ENCODE results near the gene SMOC2.
"Not testable (repeated sequence)": the region's sequence is repeated elsewhere in the genome, so short reads cannot be mapped to it uniquely, and the experiment has no call there.

SMOC2 gene

GRCh38 chr6:168536665-168537539 lies 95.9 kb downstream of the SMOC2 start:
- H3K4me3 ChIP-seq (ENCODE audit: low read depth in 1 of 2, low read length in 2 of 2) = no peak overlapping the region
- no peak overlapping the region for H3K9ac ChIP-seq (ENCODE audit: low read length)
- no peaks in the 10 kb centered on the region for H3K9me3 ChIP-seq (ENCODE audit: low read length)
- H3K27me3 ChIP-seq (ENCODE audit: control insufficient read depth in 1 of 2, insufficient read depth in 2 of 2, low read length in 2 of 2) = no peaks in the 10 kb centered on the region
- no peak overlapping the region for H3K27ac ChIP-seq (ENCODE audit: low read depth, low read length)
- no peaks in the 10 kb centered on the region for H3K36me3 ChIP-seq (ENCODE audit: insufficient read depth, low read length)
- H3K4me1 ChIP-seq (ENCODE audit: insufficient read depth, low read length) = no peaks in the 10 kb centered on the region

DNA sequence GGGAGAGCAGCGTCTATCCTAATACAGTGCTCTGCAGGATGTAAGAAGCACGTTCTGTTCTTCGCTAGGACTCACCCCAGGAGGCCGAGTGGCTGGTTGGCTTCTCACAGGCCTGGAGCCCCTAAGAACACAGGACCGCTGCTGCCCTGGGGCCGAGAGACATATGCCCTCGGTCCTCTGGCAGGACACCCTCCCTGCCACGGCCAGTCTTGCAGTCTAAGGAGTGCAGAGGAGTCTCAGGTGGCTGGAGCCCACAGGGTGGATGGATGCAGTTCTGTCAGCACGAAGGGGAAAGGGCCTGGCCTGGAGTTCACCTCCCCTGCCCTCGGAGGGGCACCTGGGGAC lies 96.5 kb downstream of the SMOC2 start:
- no peak overlapping the region for H3K9ac ChIP-seq (ENCODE audit: low read length)
- no peaks in the 10 kb centered on the region for H3K9me3 ChIP-seq (ENCODE audit: low read length)
- no peaks in the 10 kb centered on the region for H3K36me3 ChIP-seq (ENCODE audit: insufficient read depth, low read length)
- H3K27ac ChIP-seq (ENCODE audit: low read depth, low read length) = no peak overlapping the region
- H3K4me1 ChIP-seq (ENCODE audit: insufficient read depth, low read length) = no peaks in the 10 kb centered on the region
- H3K27me3 ChIP-seq (ENCODE audit: control insufficient read depth in 1 of 2, insufficient read depth in 2 of 2, low read length in 2 of 2) = no peaks in the 10 kb centered on the region
- H3K4me3 ChIP-seq (ENCODE audit: low read depth in 1 of 2, low read length in 2 of 2) = no peak overlapping the region

DNA sequence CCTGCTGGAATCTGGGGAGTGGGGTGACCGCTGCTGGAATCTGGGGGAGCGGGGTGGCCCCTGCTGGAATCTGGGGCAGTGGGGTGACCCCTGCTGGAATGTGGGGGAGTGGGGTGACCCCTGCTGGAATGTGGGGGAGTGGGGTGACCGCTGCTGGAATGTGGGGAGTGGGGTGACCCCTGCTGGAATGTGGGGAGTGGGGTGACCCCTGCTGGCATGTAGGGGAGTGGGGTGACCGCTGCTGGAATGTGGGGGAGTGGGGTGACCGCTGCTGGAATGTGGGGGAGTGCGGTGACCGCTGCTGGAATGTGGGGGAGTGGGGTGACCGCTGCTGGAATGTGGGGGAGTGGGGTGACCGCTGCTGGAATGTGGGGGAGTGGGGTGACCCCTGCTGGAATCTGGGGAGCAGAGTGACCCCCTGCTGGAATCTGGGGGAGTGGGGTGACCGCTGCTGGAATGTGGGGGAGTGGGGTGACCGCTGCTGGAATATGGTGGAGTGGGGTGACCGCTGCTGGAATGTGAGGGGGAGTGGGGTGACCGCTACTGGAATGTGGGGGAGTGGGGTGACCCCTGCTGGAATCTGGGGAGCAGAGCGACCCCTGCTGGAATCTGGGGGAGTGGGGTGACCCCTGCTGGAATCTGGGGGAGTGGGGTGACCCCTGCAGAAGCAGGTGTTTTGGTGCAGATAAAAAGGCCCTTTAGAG lies 97.4 kb downstream of the SMOC2 start:
- H3K27ac ChIP-seq (ENCODE audit: low read depth, low read length); H3K4me3 ChIP-seq (ENCODE audit: low read depth in 1 of 2, low read length in 2 of 2); H3K36me3 ChIP-seq (ENCODE audit: insufficient read depth, low read length); H3K9me3 ChIP-seq (ENCODE audit: low read length); H3K4me1 ChIP-seq (ENCODE audit: insufficient read depth, low read length); H3K9ac ChIP-seq (ENCODE audit: low read length); H3K27me3 ChIP-seq (ENCODE audit: control insufficient read depth in 1 of 2, insufficient read depth in 2 of 2, low read length in 2 of 2): not testable (repeated sequence)

- Histone ChIP-seq H3K4me1 (ENCODE audit: insufficient read depth, low read length) (no peaks in the 10 kb centered on the region), H3K9me3 (ENCODE audit: low read length) (no peaks in the 10 kb centered on the region), H3K27me3 (ENCODE audit: control insufficient read depth in 1 of 2, insufficient read depth in 2 of 2, low read length in 2 of 2) (no peaks in the 10 kb centered on the region), H3K9ac (ENCODE audit: low read length) (no peak overlapping the region), H3K27ac (ENCODE audit: low read depth, low read length) (no peak overlapping the region), H3K36me3 (ENCODE audit: insufficient read depth, low read length) (peaks cover 4% of the 10 kb centered on the region), H3K4me3 (ENCODE audit: low read depth in 1 of 2, low read length in 2 of 2) (no peak overlapping the region)
These were observed 98.2 kb downstream of the SMOC2 start for GRCh38 chr6:168538892-168539811.

GRCh38 chr6:168540713-168541291 lies 99.8 kb downstream of the SMOC2 start:
- H3K27me3 ChIP-seq (ENCODE audit: control insufficient read depth in 1 of 2, insufficient read depth in 2 of 2, low read length in 2 of 2) = no peaks in the 10 kb centered on the region
- no peaks in the 10 kb centered on the region for H3K4me1 ChIP-seq (ENCODE audit: insufficient read depth, low read length)
- H3K36me3 ChIP-seq (ENCODE audit: insufficient read depth, low read length) = peaks cover 4% of the 10 kb centered on the region
- no peaks in the 10 kb centered on the region for H3K9me3 ChIP-seq (ENCODE audit: low read length)
- H3K4me3 ChIP-seq (ENCODE audit: low read depth in 1 of 2, low read length in 2 of 2) = no peak overlapping the region
- H3K9ac ChIP-seq (ENCODE audit: low read length) = no peak overlapping the region
- no peak overlapping the region for H3K27ac ChIP-seq (ENCODE audit: low read depth, low read length)

DNA sequence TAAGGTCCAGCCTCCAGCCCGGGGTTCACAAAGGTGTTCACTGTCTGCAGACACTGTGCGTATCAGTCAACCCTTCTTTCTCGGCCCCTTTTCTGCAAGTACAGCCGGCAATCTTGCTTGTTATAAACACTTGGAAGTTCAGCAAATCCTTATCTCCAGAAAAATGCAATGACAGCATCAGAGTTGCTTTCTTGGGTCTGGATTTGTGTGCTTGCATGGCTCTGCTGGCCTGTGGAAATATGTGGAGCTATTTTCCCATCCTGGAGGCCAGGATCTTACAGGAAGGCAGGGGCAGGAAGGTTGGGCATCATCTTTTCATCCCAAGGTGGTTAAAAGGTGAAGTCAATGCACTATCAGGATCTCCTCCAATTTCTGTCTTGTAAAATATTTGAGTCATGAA lies 100.3 kb downstream of the SMOC2 start:
- Histone ChIP-seq H3K27ac (ENCODE audit: low read depth, low read length) (no peak overlapping the region), H3K27me3 (ENCODE audit: control insufficient read depth in 1 of 2, insufficient read depth in 2 of 2, low read length in 2 of 2) (no peaks in the 10 kb centered on the region), H3K9me3 (ENCODE audit: low read length) (no peaks in the 10 kb centered on the region), H3K4me3 (ENCODE audit: low read depth in 1 of 2, low read length in 2 of 2) (no peak overlapping the region), H3K4me1 (ENCODE audit: insufficient read depth, low read length) (no peaks in the 10 kb centered on the region), H3K9ac (ENCODE audit: low read length) (no peak overlapping the region), H3K36me3 (ENCODE audit: insufficient read depth, low read length) (peaks cover 4% of the 10 kb centered on the region)

DNA sequence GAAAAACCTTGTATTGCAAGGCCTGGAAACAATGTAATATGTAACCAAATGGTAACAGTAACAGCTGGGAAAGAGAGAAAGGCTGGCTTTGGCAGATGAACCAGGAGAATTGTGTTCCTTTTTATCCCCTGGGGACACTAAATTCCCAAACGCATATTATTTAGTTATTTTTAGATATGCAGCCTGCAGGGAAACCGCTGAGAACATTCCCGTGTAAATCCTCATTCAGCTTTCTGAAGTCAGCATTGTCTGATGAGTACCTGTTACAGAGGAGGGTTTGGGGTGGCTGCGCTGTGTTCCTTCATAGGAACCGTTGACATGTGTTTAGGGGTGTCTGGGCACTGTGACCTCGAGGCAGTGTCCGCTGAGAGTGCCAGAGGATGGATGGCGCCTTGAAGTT lies 101.3 kb downstream of the SMOC2 start:
- Histone ChIP-seq H3K27ac (ENCODE audit: low read depth, low read length) (no peak overlapping the region), H3K9me3 (ENCODE audit: low read length) (no peaks in the 10 kb centered on the region), H3K4me3 (ENCODE audit: low read depth in 1 of 2, low read length in 2 of 2) (no peak overlapping the region), H3K36me3 (ENCODE audit: insufficient read depth, low read length) (peaks cover 4% of the 10 kb centered on the region), H3K4me1 (ENCODE audit: insufficient read depth, low read length) (no peaks in the 10 kb centered on the region), H3K9ac (ENCODE audit: low read length) (no peak overlapping the region), H3K27me3 (ENCODE audit: control insufficient read depth in 1 of 2, insufficient read depth in 2 of 2, low read length in 2 of 2) (no peaks in the 10 kb centered on the region)

DNA sequence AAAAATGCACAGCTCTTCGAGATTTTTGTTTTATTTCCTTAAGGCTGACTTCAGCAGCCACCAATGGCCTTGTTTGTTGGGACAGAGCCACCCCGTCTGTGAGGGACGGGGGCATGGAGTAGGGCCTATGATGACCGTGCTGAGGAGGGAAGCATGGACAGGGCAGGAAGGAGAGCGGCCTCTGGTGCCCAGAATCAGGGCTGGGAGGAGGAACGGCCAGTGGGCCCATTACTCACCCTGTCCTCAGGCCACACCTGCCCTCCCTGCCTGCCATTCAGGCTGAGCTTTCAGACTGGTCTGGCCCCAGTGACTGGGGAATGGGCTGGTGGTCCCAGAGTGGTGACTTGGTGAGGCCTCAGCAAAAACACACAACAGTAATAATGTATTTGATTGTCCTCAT lies 104.4 kb downstream of the SMOC2 start:
- no peak overlapping the region for H3K9ac ChIP-seq (ENCODE audit: low read length)
- H3K4me1 ChIP-seq (ENCODE audit: insufficient read depth, low read length) = no peaks in the 10 kb centered on the region
- no peaks in the 10 kb centered on the region for H3K9me3 ChIP-seq (ENCODE audit: low read length)
- peaks cover 4% of the 10 kb centered on the region for H3K36me3 ChIP-seq (ENCODE audit: insufficient read depth, low read length)
- H3K4me3 ChIP-seq (ENCODE audit: low read depth in 1 of 2, low read length in 2 of 2) = no peak overlapping the region
- H3K27ac ChIP-seq (ENCODE audit: low read depth, low read length) = no peak overlapping the region
- H3K27me3 ChIP-seq (ENCODE audit: control insufficient read depth in 1 of 2, insufficient read depth in 2 of 2, low read length in 2 of 2) = no peaks in the 10 kb centered on the region

DNA sequence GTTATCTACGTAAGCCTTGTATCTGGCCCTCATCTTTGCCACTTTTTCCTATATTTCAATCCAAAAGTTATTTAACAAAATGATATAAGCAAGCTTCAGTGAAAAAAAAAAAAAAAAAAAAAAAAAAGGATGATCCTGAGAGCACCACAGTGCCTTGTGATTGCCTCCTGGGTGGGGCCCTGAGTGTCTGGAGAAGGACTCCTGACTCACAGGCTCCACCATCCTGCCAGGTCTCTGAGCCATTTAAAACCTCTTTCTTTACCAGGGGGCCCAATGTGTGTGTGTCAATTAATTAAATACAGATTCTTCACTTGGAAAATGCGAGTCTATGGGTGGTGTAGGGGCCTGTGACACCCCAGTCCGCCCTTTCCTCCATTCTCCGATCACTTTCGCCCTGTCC lies 105.2 kb downstream of the SMOC2 start:
- no peaks in the 10 kb centered on the region for H3K4me1 ChIP-seq (ENCODE audit: insufficient read depth, low read length)
- H3K27me3 ChIP-seq (ENCODE audit: control insufficient read depth in 1 of 2, insufficient read depth in 2 of 2, low read length in 2 of 2) = no peaks in the 10 kb centered on the region
- peaks cover 4% of the 10 kb centered on the region for H3K36me3 ChIP-seq (ENCODE audit: insufficient read depth, low read length)
- no peaks in the 10 kb centered on the region for H3K9me3 ChIP-seq (ENCODE audit: low read length)
- no peak overlapping the region for H3K9ac ChIP-seq (ENCODE audit: low read length)
- no peak overlapping the region for H3K27ac ChIP-seq (ENCODE audit: low read depth, low read length)
- H3K4me3 ChIP-seq (ENCODE audit: low read depth in 1 of 2, low read length in 2 of 2) = no peak overlapping the region

DNA sequence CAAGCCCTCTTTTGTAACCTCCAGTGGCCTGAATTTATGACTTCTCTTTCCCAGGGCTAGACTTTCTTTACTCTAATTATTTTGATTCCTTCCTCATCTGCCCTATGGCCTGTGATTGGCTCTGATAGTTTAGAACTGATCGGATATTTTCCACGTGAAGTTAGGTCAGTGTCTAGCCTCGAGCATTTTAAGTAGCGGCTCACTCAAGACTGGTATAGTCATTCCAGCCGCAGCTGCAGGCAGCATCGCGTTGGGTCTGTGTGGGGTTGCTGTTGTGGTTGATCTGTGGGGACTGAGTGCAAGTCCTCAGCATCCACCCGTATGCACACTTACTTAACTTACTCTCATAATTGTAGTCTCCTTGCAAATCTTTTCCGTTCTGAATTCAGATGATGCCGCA lies 105.7 kb downstream of the SMOC2 start:
- no peaks in the 10 kb centered on the region for H3K4me1 ChIP-seq (ENCODE audit: insufficient read depth, low read length)
- H3K27me3 ChIP-seq (ENCODE audit: control insufficient read depth in 1 of 2, insufficient read depth in 2 of 2, low read length in 2 of 2) = no peaks in the 10 kb centered on the region
- H3K4me3 ChIP-seq (ENCODE audit: low read depth in 1 of 2, low read length in 2 of 2) = no peak overlapping the region
- H3K27ac ChIP-seq (ENCODE audit: low read depth, low read length) = no peak overlapping the region
- no peaks in the 10 kb centered on the region for H3K9me3 ChIP-seq (ENCODE audit: low read length)
- no peak overlapping the region for H3K9ac ChIP-seq (ENCODE audit: low read length)
- peaks cover 4% of the 10 kb centered on the region for H3K36me3 ChIP-seq (ENCODE audit: insufficient read depth, low read length)

GRCh38 chr6:168550326-168550725 lies 109.3 kb downstream of the SMOC2 start:
- Histone ChIP-seq H3K36me3 (ENCODE audit: insufficient read depth, low read length) (no peaks in the 10 kb centered on the region), H3K9ac (ENCODE audit: low read length) (no peak overlapping the region), H3K27me3 (ENCODE audit: control insufficient read depth in 1 of 2, insufficient read depth in 2 of 2, low read length in 2 of 2) (no peaks in the 10 kb centered on the region), H3K27ac (ENCODE audit: low read depth, low read length) (no peak overlapping the region), H3K4me3 (ENCODE audit: low read depth in 1 of 2, low read length in 2 of 2) (no peak overlapping the region), H3K9me3 (ENCODE audit: low read length) (no peaks in the 10 kb centered on the region), H3K4me1 (ENCODE audit: insufficient read depth, low read length) (no peaks in the 10 kb centered on the region)
